COR-L47 (cell line): ENCODE data around the gene HSF2.
A peak's percentile ranks its signal among the peaks of the same experiment; 100 is the strongest.
"Not testable (repeated sequence)": the region's sequence is repeated elsewhere in the genome, so short reads cannot be mapped to it uniquely, and the experiment has no call there.

ENCODE experiments used
- DNase-seq: peaks from one replicate; lab custom pipeline; 2025; lab: John Stamatoyannopoulos, UW

The HSF2 gene

DNA sequence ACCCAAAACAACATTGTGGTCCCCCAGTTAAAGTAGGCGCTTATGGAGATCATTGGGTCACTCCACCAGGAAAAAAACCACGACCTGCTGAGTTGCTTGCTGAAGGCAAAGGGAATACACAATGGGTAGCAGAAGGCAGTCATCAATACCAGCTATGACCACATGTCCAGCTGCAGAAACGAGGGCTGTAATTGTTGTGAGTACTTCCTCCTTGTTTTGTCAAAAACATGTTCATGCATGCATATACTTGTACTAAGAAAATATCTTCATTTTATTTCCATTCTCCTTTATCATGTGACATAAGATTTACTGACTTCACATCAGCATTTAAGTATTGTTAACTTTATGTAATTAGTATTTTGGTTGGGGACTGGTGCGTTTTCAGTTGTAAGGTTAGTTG, 55.2 kb downstream of the HSF2 start:
- DNase-seq, result no peak

DNA sequence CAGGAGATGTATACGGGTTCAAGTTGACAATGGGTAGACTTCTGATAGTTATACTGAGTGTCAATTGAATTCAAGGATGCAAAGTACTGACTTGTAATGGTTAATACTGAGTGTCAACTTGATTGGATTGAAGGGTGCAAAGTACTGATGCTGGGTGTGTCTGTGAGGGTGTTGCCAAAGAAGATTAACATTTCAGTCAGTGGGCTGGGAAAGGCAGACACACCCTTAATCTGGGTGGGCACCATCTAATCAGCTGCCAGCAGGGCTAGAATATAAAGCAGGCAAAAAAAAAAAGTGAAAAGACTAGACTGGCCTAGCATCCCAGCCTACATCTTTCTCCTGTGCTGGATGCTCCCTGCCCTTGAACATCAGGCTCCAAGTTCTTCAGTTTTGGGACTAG, 55.7 kb downstream of the HSF2 start:
- DNase-seq, result not testable (repeated sequence)

DNA sequence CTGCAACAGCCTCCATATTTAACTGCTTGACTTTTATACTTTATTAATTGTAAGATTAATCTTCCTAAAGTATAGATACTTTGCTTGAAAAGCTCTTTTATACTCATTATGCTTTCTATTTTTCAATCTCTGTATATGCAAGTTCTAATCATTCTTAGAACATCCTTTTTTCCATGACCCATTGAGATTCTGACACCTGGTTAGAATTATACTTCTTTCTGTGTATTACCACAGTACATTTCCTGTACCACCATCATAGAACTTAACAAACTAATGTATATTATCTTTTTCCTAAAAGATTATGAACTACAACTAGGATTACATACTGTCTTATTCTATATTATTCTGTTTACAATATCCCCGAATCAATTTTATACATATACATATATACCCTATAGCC, 58.6 kb downstream of the HSF2 start:
- DNase-seq, result no peak

DNA sequence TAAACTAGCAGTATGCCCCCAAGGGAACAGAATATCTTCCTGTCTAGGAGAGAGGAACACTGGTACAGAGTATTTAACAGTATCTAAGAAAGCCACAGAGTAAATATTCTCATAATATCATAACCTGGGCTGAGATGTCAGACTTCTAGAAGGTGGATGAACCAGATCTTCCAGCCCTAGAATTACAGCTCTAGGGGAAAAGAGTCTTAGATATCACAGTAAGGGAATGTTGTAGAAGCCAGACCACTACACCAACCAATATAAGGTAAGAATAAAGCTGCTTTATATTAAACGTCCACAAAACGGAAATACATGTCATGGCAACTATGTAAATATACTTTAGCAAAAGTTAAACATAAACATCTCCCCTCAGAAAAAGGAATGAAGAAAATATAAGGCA, 59.8 kb downstream of the HSF2 start:
- DNase-seq, result no peak

DNA sequence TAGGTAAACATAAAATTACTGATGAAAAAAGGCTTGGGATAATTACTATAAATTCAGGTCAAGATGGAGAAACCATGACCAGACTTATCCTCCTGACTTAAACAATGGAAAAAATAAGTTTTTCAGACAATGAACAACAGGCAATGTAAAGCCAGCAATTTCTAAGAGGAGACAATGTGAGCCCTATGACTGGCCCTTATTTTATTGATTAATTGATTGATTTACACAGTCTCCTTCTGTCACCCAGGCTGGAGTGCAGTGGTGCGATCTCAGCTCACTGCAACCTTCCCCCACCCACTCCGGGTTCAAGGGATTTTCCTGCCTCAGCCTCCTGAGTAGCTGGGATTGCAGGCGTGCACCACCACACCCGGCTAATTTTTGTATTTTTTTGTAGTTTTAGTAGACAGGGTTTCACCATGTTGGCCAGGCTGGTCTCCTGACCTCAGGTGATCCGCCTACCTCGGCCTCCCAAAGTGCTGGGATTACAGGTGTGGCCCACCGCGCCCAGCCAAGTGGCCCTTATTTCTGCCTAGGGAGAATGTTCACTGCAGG, 60.5 kb downstream of the HSF2 start:
- not testable (repeated sequence) for DNase-seq

DNA sequence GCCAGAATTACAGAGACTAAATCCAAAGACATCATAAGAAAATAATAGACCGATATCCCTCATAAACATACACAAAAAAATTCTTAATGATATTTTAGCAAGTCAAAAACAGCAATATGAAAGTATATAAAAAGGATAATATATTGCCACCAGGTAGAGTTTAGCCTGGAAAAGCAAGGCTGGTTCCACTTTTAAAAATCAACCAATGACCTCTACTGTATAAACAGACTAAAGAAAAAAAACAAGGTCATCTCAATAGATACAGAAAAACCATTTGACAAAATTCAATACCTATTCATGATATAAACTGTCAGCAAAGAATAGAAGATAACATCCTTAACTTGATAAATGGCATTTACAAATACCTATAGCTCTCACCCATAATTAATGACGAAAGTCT, 62.4 kb downstream of the HSF2 start:
- DNase-seq, result no peak

DNA sequence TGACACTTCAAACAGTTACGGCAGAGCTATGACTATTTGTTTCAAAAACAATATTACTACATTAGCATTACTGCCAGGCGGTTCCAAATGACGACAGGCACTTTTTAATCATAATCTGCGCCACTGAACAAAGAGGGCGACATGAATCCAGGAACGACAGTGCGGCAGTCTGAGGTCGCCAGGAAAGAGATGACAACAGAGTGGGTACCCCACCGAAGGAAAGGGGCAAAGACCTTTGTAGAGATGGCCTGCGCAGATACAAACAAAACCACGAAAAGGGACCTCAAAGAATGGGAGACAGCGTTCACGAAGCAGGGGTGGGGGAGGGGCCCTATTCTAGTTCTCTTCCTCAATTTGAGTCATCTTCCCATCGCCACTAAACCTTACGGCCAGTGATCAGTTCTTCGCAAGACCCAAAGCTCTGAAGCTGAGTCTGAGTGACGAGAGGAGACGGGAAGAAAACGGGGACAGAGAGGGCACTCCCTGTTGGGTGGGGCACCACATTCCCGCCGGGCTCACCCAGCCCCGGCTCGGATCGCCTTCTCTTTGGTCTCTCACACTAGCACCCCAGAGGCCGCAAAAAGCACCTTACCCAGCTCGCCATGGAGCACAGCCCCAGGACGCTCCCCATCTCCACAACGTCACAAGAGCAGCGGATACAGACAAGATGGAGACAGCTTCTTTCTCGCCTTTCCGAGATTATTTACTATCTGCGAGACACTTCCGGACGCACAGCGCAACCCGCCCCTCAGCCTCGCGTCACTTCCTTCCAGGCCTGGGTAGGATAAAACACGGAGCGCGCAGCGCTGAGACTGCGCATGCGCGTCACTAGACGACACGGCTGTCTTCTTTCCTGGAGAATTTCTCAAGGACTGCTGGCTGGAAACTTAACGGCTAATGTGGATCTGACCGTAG, 71.9 kb downstream of the HSF2 start, which contains the start of gene SERINC1:
TSS of gene SERINC1 (minus strand) at position 701 of the 915 bp plus-strand sequence. CDS start at position 631, 70 bp downstream.
- DNase-seq, result peak; percentile 75

DNA sequence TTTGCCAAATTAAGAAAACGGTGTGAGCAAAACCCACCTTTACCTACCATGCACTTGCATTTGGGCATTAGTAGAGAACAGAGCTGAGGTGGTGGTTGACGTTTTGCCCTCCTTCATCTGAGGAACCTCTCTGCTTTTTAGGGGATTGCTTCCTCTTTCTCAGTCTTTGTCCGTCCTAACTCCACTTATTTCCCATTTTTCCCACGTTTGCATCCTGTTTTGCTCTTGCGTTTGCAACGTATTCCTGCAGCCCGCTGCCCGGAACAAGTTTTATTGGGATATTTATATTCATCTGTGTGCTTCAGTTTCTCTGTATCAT, 72.5 kb downstream of the HSF2 start:
- DNase-seq, result no peak

DNA sequence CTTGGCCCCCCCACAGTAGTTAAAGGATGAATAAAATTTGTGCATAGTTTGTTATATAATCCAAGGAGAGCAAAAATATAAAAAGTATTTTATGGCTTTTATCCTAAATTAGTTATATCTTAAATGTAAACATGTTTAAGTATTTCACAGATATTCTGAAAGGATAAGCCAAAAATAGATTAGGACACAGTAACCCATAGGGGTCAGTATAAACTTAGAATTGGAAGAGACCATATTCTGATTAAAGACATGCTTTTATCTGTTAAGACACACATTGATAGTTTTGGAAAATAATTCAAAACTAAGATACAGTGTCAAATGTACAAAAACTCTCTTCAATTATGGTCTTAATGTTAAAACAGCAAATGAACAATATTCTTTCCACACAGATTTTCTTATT, 76.7 kb downstream of the HSF2 start:
- peak; percentile 15 for DNase-seq

DNA sequence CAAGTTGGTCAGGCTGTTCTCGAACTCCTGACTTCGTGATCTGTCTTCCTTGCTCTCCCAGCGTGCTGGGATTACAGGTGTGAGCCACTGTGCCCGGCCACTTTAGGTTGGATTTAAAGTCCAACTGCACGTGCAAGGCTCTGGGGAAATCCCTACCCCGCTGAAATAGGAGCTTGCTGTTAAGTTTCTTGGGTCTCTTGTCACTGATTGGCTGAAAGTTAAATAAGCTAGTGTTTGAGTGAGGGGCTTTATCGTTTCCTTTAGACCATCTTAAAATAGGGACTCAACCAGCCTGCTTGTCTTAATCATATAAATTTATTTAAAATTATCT, 83.3 kb downstream of the HSF2 start:
- no peak for DNase-seq
